RWPE2 (cell line): ENCODE data around the gene LBH.

Source experiments
- ATAC-seq: fragments of 200-7000 bp; cut with Tn5 transposase; 3 replicates; pipeline ENCODE4 v1.9.1; 2021; ENCODE audit warnings: low read depth
- DNase-seq: peaks from one replicate; pipeline ENCODE4 v3.0.0-alpha.2; 2020; ENCODE audit warnings: low spot score
- H3K27ac ChIP-seq: fragments of 450-650 bp; 2 replicates; pipeline ENCODE4 v1.5.1; 2017; ENCODE audit warnings: mild to moderate bottlenecking; ENCODE audit not compliant: poor library complexity, severe bottlenecking
- H3K27me3 ChIP-seq: fragments of 250-450 bp; sonication (Bioruptor Pico); 2 replicates; pipeline ENCODE4 v1.5.1; 2021; ENCODE audit warnings: mild to moderate bottlenecking, moderate library complexity; ENCODE audit not compliant: insufficient read depth, poor library complexity, severe bottlenecking
- H3K36me3 ChIP-seq: fragments of 250-450 bp; sonication (Bioruptor Pico); 2 replicates; pipeline ENCODE4 v1.5.1; 2020; ENCODE audit warnings: low read depth, mild to moderate bottlenecking, moderate library complexity
- H3K4me1 ChIP-seq: fragments of 250-450 bp; sonication (Bioruptor Pico); 2 replicates; pipeline ENCODE4 v1.5.1; 2021; ENCODE audit warnings: mild to moderate bottlenecking, moderate library complexity; ENCODE audit not compliant: insufficient read depth, poor library complexity, severe bottlenecking
- H3K4me3 ChIP-seq: fragments of 250-450 bp; sonication (Bioruptor Pico); 2 replicates; pipeline ENCODE4 v1.5.1; 2021; ENCODE audit warnings: mild to moderate bottlenecking, moderate library complexity; ENCODE audit not compliant: severe bottlenecking
- H3K9me3 ChIP-seq: fragments of 250-450 bp; sonication (Bioruptor Pico); 2 replicates; pipeline ENCODE4 v1.5.1; 2021; ENCODE audit warnings: mild to moderate bottlenecking, moderate library complexity; ENCODE audit not compliant: severe bottlenecking
- TF ChIP-seq, protein P1 (sequence below): fragments of 450-650 bp; IDR thresholded peaks from one replicate; pipeline ENCODE4 v1.5.1; 2017; ENCODE audit warnings: mild to moderate bottlenecking, moderate library complexity; ENCODE audit not compliant: poor library complexity, severe bottlenecking

The LBH gene

DNA sequence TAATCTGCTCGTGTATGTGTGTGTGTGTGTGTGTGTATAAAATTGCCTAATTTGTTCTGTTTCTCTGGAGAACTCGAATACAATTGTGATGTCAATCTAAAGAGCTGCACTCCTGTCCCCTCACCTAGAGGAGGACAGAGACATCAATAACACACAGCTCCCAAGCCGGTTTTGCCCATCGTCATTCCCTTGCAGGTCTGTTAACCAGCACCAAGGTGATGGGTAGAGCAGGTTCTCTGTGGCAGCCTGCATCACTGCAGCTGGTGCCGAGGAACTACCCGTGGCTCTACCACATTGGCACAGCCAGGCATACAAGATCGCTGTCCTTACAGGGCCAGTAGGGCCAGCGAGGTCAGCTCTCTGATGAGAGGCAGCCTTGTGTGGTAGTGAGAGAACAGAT, 41.0 kb downstream of the LBH start:
- Histone ChIP-seq H3K4me3 (no peak overlapping the region), H3K4me1 (peaks cover 32% of the 10 kb centered on the region), H3K27me3 (no peaks in the 10 kb centered on the region), H3K9me3 (no peaks in the 10 kb centered on the region), H3K27ac (peak overlapping the region; percentile 87), H3K36me3 (no peaks in the 10 kb centered on the region)
- DNase-seq (no peak), ATAC-seq (no peak)
- TF ChIP-seq, protein P1, sequence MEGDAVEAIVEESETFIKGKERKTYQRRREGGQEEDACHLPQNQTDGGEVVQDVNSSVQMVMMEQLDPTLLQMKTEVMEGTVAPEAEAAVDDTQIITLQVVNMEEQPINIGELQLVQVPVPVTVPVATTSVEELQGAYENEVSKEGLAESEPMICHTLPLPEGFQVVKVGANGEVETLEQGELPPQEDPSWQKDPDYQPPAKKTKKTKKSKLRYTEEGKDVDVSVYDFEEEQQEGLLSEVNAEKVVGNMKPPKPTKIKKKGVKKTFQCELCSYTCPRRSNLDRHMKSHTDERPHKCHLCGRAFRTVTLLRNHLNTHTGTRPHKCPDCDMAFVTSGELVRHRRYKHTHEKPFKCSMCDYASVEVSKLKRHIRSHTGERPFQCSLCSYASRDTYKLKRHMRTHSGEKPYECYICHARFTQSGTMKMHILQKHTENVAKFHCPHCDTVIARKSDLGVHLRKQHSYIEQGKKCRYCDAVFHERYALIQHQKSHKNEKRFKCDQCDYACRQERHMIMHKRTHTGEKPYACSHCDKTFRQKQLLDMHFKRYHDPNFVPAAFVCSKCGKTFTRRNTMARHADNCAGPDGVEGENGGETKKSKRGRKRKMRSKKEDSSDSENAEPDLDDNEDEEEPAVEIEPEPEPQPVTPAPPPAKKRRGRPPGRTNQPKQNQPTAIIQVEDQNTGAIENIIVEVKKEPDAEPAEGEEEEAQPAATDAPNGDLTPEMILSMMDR: no peak

DNA sequence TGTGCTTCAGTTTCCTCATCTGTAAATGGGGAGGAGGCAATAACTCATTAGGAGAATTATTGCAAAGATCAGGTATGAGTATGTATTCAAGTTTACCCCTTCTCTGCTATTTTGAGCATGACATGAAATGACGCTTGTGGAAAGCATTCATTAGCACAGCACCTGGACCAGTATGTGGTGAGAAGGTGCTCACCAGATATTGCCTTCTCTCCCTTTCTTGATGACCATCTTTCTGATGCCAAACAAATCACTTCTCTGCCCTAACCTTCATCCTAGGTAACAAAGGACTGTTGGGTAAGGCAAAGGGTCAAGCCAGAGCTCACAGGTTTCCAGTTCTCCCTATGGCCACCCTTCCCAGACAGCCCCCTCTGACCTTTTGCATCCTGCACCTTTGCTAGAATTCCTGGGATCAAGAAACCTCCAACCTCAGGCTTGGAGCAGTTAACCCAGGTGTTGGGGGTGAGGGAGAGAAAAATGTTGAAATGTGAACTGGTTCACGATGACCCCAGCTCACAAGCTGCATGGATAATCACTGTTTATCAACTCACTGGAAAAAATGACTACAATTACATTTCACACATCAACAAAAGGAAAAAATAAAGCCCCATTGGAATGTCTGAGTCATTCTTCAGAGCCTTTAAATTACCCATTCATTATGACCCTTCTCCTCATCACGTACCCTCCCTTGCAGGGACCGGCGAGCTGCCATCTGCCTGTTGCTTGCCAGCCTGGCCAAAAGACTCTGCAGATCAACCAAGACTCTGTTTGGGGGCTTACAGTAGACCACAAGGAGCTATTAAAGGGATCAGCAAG, 41.6 kb downstream of the LBH start:
- DNase-seq: no peak
- no peaks in the 10 kb centered on the region for H3K36me3 ChIP-seq
- peak overlapping the region; percentile 87 for H3K27ac ChIP-seq

DNA sequence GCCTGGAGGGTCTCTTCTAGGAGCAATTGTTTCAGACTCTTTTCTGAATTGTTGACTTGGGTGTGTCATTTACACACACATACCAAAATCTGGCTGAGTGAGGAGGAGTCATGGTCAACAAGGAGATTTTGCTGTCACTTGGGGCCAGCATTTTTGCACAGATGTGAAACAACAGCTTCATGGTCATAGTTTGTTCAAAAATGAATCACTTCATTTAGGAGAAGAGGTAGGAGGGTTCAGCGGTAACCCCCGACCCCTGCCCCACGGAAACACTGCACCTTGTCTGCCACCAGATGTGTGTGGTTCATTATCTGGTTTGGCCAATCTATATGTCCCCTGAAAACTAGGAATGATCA, 42.2 kb downstream of the LBH start:
- Histone ChIP-seq H3K4me3 (no peak overlapping the region), H3K36me3 (no peaks in the 10 kb centered on the region), H3K27ac (peak overlapping the region; percentile 87), H3K4me1 (peaks cover 32% of the 10 kb centered on the region), H3K9me3 (no peaks in the 10 kb centered on the region), H3K27me3 (no peaks in the 10 kb centered on the region)
- no peak for DNase-seq
- no peak for ATAC-seq
- TF ChIP-seq, protein P1: no peak

More for the DNA sequence above, 41.6 kb downstream of the LBH start:
- Histone ChIP-seq H3K27me3 (no peaks in the 10 kb centered on the region), H3K9me3 (no peaks in the 10 kb centered on the region), H3K4me3 (no peak overlapping the region), H3K4me1 (peaks cover 32% of the 10 kb centered on the region)
- ATAC-seq: peak; percentile 33; the same call in 2 of the 3 replicates
- TF ChIP-seq, protein P1: no peak

DNA sequence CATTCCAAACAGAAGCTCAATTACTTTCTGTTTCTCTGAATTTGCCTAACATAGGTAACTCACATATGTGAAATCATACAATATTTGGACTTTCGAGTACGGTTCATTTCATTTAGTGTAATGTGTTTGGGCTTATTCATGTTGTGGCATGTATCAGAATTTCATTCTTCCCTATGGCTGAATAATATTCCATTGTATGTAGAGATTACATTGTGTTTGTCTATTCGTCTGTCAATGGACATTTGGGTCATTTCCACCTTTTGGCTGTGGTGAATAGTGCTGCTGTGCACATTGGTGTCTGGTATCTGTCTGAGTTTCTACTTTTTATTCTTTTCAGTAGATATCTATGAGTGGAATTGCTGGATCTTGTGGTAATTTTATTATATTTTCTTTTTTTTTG, 43.9 kb downstream of the LBH start:
- ATAC-seq: peak; percentile 41; the same call in 2 of the 3 replicates
- Histone ChIP-seq H3K4me3 (no peak overlapping the region), H3K27me3 (no peaks in the 10 kb centered on the region), H3K27ac (peak overlapping the region; percentile 87), H3K4me1 (peaks cover 32% of the 10 kb centered on the region), H3K9me3 (no peaks in the 10 kb centered on the region), H3K36me3 (no peaks in the 10 kb centered on the region)
- TF ChIP-seq, protein P1: no peak
- DNase-seq: no peak

DNA sequence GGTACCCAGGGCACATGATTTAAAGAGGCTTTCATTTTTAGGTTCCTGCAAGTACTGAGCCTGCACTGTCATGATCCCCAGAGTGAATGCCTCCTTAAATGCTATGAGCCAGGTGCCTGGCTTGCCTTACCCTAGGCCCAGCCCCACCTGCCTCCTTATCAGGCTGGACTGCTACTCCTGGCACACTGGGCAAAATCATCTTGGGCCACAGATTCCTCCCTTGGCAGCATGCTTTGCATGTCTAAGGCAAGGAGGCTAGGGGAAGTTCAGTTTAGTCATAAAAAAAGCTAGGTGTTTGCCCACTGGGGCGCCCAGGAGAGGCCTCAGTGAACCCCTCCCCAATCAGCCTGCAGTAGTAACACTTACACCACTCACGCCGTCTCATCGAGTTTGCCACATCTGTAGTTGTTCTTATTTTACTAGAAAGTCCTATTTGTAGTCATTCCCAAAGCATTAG, 45.1 kb downstream of the LBH start:
- H3K4me3 ChIP-seq: no peak overlapping the region
- peaks cover 32% of the 10 kb centered on the region for H3K4me1 ChIP-seq
- H3K27ac ChIP-seq: peak overlapping the region; percentile 87
- ATAC-seq: no peak
- no peak for DNase-seq
- no peaks in the 10 kb centered on the region for H3K9me3 ChIP-seq
- H3K27me3 ChIP-seq: no peaks in the 10 kb centered on the region
- H3K36me3 ChIP-seq: no peaks in the 10 kb centered on the region
- TF ChIP-seq, protein P1: no peak
